Upper lobe of left lung (tissue), 6 donors: Measurements from ENCODE around the gene DYNLT2B. TPM values are rescaled to one million over a fixed set of nuclear protein-coding genes. Genes with fewer than 3 reads are reported as not detected.
A peak's percentile ranks its signal among the peaks of the same experiment; 100 is the strongest.
"Not testable (repeated sequence)": the region's sequence is repeated elsewhere in the genome, so short reads cannot be mapped to it uniquely, and the experiment has no call there.

Source experiments
- ATAC-seq, 2 donors: fragments of 200-7000 bp; cut with Tn5 transposase; one replicate each; pipeline ENCODE4 v1.9.1; 2022; ENCODE audit warnings: mild to moderate bottlenecking in 2 of 2, moderate library complexity in 2 of 2; ENCODE audit not compliant: low FRiP score in 2 of 2
- DNase-seq, 2 donors: peaks; one replicate each; pipeline ENCODE4 v3.0.0-alpha.2; 2019 to 2020
- H3K27ac ChIP-seq, 4 donors: fragments of 200-600 bp; sonication (generic); one replicate each; pipeline ENCODE4 v1.5.1; 2016 to 2019
- H3K27me3 ChIP-seq, 4 donors: fragments of 200-600 bp; sonication (generic); one replicate each; pipeline ENCODE4 v1.5.1; 2017 to 2019
- H3K36me3 ChIP-seq, 4 donors: fragments of 200-600 bp; sonication (generic); one replicate each; pipeline ENCODE4 v1.5.1; 2016 to 2019
- H3K4me1 ChIP-seq, 4 donors: fragments of 200-600 bp; sonication (generic); one replicate each; pipeline ENCODE4 v1.5.1; 2018 to 2019
- H3K4me3 ChIP-seq, 4 donors: fragments of 200-600 bp; sonication (generic); one replicate each; pipeline ENCODE4 v1.5.1; 2017 to 2019; ENCODE audit warnings: mild to moderate bottlenecking in 2 of 4, moderate library complexity in 1 of 4
- H3K9me3 ChIP-seq, 4 donors: fragments of 200-600 bp; sonication (generic); one replicate each; pipeline ENCODE4 v1.5.1; 2018 to 2019
- CTCF ChIP-seq, 6 experiments: fragments of 450-650 bp in 4 of 6; fragments of 200-600 bp in 2 of 6; sonication (generic) in 2 of 6; IDR thresholded peaks; one replicate each; pipeline ENCODE4 v1.5.1; 2016 to 2019; ENCODE audit warnings: antibody characterized with exemption in 6 of 6
- EP300 ChIP-seq, 4 donors: sonication (generic); formaldehyde crosslinking; IDR thresholded peaks; one replicate each; pipeline ENCODE4 v1.5.1; 2017; ENCODE audit warnings: antibody characterized with exemption in 4 of 4, control low read depth in 2 of 4
- POLR2A ChIP-seq, 4 donors: fragments of 450-650 bp; IDR thresholded peaks; one replicate each; pipeline ENCODE4 v1.5.1; 2016 to 2017; ENCODE audit warnings: antibody characterized with exemption in 4 of 4, mild to moderate bottlenecking in 2 of 4
- POLR2AphosphoS5 ChIP-seq, 2 donors: sonication (generic); formaldehyde crosslinking; IDR thresholded peaks; one replicate each; pipeline ENCODE4 v1.5.1; 2017; ENCODE audit warnings: antibody characterized with exemption in 2 of 2
- WGBS, 2 donors: methylation state at CpG; one replicate each; pipeline ENCODE4 v1.1.5; 2017 to 2018; 5-methylcytosine and 5-hydroxymethylcytosine counted together
- small RNA-seq, 4 donors: library from RNA; depleted of rRNA; stranded (forward); fragments of <200 nt; gene quantifications; one replicate each; pipeline ENCODE3, GENCODE V24; 2016
- total RNA-seq, 6 donors: library from RNA; depleted of rRNA in 4 of 6; stranded (reverse); fragments of >200 nt in 4 of 6; gene quantifications; one replicate each; pipeline versions ENCODE4 v1.1.0 to v1.2.1, GENCODE V29; 2016 to 2021
- donor health status: DM: no; HTN: no; CAD: no; lungs with moderate emphysema.
- donor health status: DM: no; HTN: yes; CAD: no; lungs with severe emphysema.

DYNLT2B gene
- total RNA-seq, 6 donors from 2014 or later, result 2.3 to 10.4 (median 4.4) TPM

DNA sequence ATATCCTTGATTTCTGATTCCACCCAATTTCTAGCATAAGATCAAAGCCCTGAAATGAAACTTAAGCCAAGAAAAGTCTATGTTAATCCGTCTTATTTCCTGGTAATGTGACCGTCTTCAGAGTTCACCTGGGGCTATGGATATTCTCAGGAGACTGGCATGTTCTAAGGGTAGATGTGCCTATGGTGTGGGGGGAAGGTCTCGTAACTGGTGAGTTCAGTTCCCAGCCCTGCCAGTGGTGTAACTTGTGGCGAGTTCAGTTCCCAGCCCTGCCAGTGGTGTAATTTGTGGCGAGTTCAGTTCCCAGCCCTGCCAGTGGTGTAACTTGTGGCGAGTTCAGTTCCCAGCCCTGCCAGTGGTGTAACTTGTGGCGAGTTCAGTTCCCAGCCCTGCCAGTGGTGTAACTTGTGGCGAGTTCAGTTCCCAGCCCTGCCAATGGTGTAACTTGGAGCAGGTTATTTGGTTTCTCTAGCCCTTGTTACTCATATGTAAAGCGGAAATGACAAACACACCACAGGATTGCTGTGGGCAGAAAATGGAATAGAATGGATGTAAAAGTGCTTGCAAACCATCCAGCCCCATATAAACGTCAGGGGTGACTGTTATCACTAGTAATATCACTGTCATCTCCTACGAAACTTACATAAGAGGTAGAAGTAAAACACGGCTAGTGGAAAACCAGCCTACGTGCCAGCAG lies 71.3 kb downstream of the DYNLT2B start:
- ATAC-seq (no peak), DNase-seq (no peak)
- WGBS, 2 donors, result 80 to 83% methylated on average over 10 to 11 of the region's 13 CpGs
- TF ChIP-seq CTCF (IDR thresholded peaks at IDR 0.05), result no peak
- TF ChIP-seq EP300 (IDR thresholded peaks at IDR 0.05), result no peak
- no peak for TF ChIP-seq POLR2AphosphoS5 (IDR thresholded peaks at IDR 0.05)
- TF ChIP-seq POLR2A (IDR thresholded peaks at IDR 0.05), result no peak
- Histone ChIP-seq H3K9me3 (no peaks in the 10 kb centered on the region), H3K27ac (peak overlapping the region in 1 of 4 donors; percentile 49), H3K36me3 (peaks cover 14 to 54% (median 33%) of the 10 kb centered on the region in 4 donors), H3K4me1 (no peaks in the 10 kb centered on the region), H3K27me3 (no peaks in the 10 kb centered on the region), H3K4me3 (no peak overlapping the region)

DNA sequence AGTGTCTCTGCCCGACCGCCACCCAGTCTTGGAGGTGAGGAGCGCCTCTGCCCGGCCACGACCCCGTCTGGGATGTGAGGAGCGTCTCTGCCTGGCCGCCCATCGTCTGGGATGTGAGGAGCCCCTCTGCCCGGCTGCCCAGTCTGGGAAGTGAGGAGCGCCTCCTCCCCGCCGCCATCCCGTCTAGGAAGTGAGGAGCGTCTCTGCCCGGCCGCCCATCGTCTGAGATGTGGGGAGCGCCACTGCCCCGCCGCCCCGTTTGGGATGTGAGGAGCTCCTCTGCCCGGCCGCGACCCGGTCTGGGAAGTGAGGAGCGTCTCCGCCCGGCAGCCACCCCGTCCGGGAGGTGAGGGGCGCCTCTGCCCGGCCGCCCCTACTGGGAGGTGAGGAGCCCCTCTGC lies 73.9 kb downstream of the DYNLT2B start:
- H3K27me3 ChIP-seq, H3K4me3 ChIP-seq, ATAC-seq, H3K27ac ChIP-seq, H3K9me3 ChIP-seq, H3K4me1 ChIP-seq: not testable (repeated sequence)
- peak in 1 of 2 donors; percentile 81 for DNase-seq
- 97 to 100% methylated on average over 2 to 32 of the region's 34 CpGs for WGBS, 2 donors
- H3K36me3 ChIP-seq, result peaks cover 20 to 71% (median 50%) of the 10 kb centered on the region in 4 donors

- Histone ChIP-seq H3K4me3 (no peak overlapping the region), H3K27me3 (no peaks in the 10 kb centered on the region), H3K36me3 (peaks cover 26 to 82% (median 61%) of the 10 kb centered on the region in 4 donors), H3K4me1 (no peaks in the 10 kb centered on the region), H3K9me3 (no peaks in the 10 kb centered on the region), H3K27ac (no peak overlapping the region)
- TF ChIP-seq EP300 (IDR thresholded peaks at IDR 0.05) (no peak), POLR2AphosphoS5 (IDR thresholded peaks at IDR 0.05) (no peak), CTCF (IDR thresholded peaks at IDR 0.05) (no peak), POLR2A (IDR thresholded peaks at IDR 0.05) (no peak)
- 83% methylated on average over 8 of the region's 8 CpGs for WGBS, 2 donors
- DNase-seq (no peak), ATAC-seq (no peak)
Measured at GRCh38 chr3:196241704-196242103, 76.3 kb downstream of the DYNLT2B start.

Small RNAs within 50 kb of the gene (small RNA-seq; reads per million reads assigned to genes)
- gene AC069257.2, result 0 reads per million in 4 donors
- gene RNU6-910P, result 0 reads per million in 4 donors

Other genes starting within 250 kb of the DYNLT2B start
- gene TFRC, start 236.2 kb downstream of the DYNLT2B start, total RNA-seq, result 100 to 1,000 TPM in 5 of 6 donors, 10 to 100 TPM in 1; 66.0 to 323 (median 234) TPM
- gene ZDHHC19, start 106.8 kb downstream of the DYNLT2B start, total RNA-seq, result 1 to 10 TPM in 2 of 6 donors, not detected in 4; 1.4 to 3.1 TPM
- 1 to 10 TPM in 3 of 6 donors, under 1 TPM in 3; 0.89 to 3.2 (median 1.1) TPM for gene SLC51A, start 101.7 kb downstream of the DYNLT2B start, total RNA-seq
- 10 to 100 TPM; 51.6 to 75.2 (median 68.5) TPM for gene PCYT1A, start 30.5 kb downstream of the DYNLT2B start, total RNA-seq
- gene TM4SF19, start 20.1 kb upstream of the DYNLT2B start, total RNA-seq, result 10 to 100 TPM in 1 of 6 donors, 1 to 10 TPM in 5; 1.0 to 23.1 (median 4.6) TPM
- gene UBXN7, start 114.2 kb upstream of the DYNLT2B start, total RNA-seq, result 10 to 100 TPM in 5 of 6 donors, 1 to 10 TPM in 1; 8.7 to 45.5 (median 28.2) TPM
- gene RNF168, start 185.5 kb upstream of the DYNLT2B start, total RNA-seq, result 10 to 100 TPM; 22.2 to 33.5 (median 26.6) TPM
- not detected for gene SMCO1, start 197.1 kb upstream of the DYNLT2B start, total RNA-seq